Endothelial cell of umbilical vein (primary cell): ENCODE measurements around the gene PKNOX2. TPM values are rescaled to one million over a fixed set of nuclear protein-coding genes. Genes with fewer than 3 reads are reported as not detected.

Experiments used
- BruUV-seq: library from RNA; stranded (reverse); fragments of 400-500 nt; replicated peaks from 2 replicates; lab custom pipeline; 2021; lab: Mats Ljungman, UMichigan
- CTCF ChIA-PET: fragments of 300-600, 350-600 bp; sonication (Branson Sonifier 250); formaldehyde crosslinking; loops from one replicate; lab custom pipeline; 2021; ENCODE audit warnings: antibody characterized with exemption, inconsistent platforms; lab: Charles Lee
- POLR2A ChIA-PET: fragments of 300-600, 350-600 bp; sonication (Branson Sonifier 250); formaldehyde crosslinking; loops from one replicate; lab custom pipeline; 2021; ENCODE audit warnings: antibody characterized with exemption, inconsistent platforms; lab: Charles Lee
- DNase-seq: peaks from one replicate; pipeline ENCODE4 v3.0.0-alpha.2; 2011; ENCODE audit warnings: low read depth, low spot score
- FAIRE-seq: peaks from 2 replicates; lab custom pipeline; 2011; peaks lifted over from hg19 to GRCh38; lab: Jason Lieb, UNC
- H2AFZ ChIP-seq: 2 replicates; pipeline ENCODE4 v1.6.0; 2012; ENCODE audit warnings: low read depth, low read length, control low read depth, inconsistent platforms
- H3K27ac ChIP-seq: 2 replicates; pipeline ENCODE4 v1.5.1; 2011; ENCODE audit warnings: low read depth, mild to moderate bottlenecking, control low read depth, low read length, moderate library complexity; ENCODE audit not compliant: insufficient read depth
- H3K27me3 ChIP-seq, 2 experiments: 2 replicates each; pipeline versions ENCODE4 v1.6.0 to v1.6.1; 2011; ENCODE audit warnings: low read length in 2 of 2, mixed read lengths in 1 of 2; ENCODE audit not compliant: control insufficient read depth in 2 of 2, insufficient read depth in 2 of 2
- H3K36me3 ChIP-seq, 2 experiments: 2 replicates in 1 of 2; 3 replicates in 1 of 2; pipeline ENCODE4 v1.5.1; 2011; ENCODE audit warnings: low read length in 2 of 2, mild to moderate bottlenecking in 1 of 2, moderate library complexity in 1 of 2; ENCODE audit not compliant: control insufficient read depth in 2 of 2, insufficient read depth in 2 of 2; ENCODE audit errors: extremely low read depth in 1 of 2
- H3K4me1 ChIP-seq: 3 replicates; pipeline ENCODE4 v1.5.1; 2011; ENCODE audit warnings: mild to moderate bottlenecking, low read length; ENCODE audit not compliant: control insufficient read depth, insufficient read depth; ENCODE audit errors: extremely low read depth
- H3K4me2 ChIP-seq: 2 replicates; pipeline ENCODE4 v1.6.1; 2011; ENCODE audit warnings: low read length, control low read depth, mixed read lengths; ENCODE audit not compliant: insufficient read depth
- H3K4me3 ChIP-seq, 3 experiments: fragments of 200-600 bp in 1 of 3; sonication (generic), shearing (Covaris generic) in 1 of 3; replicated peaks in 1 of 3; 2 replicates each; pipeline ENCODE4 v1.5.1; 2011 to 2016; ENCODE audit warnings: control low read depth in 3 of 3, low read length in 3 of 3, mild to moderate bottlenecking in 2 of 3, inconsistent platforms in 1 of 3, low read depth in 1 of 3, moderate library complexity in 1 of 3; ENCODE audit not compliant: insufficient read depth in 1 of 3
- H3K79me2 ChIP-seq: 2 replicates; pipeline ENCODE4 v1.6.0; 2012; ENCODE audit warnings: low read length, inconsistent platforms; ENCODE audit not compliant: control insufficient read depth, insufficient read depth
- H3K9ac ChIP-seq: replicated peaks from 2 replicates; pipeline ENCODE3; 2011; ENCODE audit warnings: low read length, control low read depth; ENCODE audit not compliant: insufficient read depth; ENCODE audit errors: extremely low read depth
- H3K9me1 ChIP-seq: replicated peaks from 3 replicates; pipeline ENCODE4 v1.6.0; 2011; ENCODE audit warnings: mild to moderate bottlenecking, low read length; ENCODE audit not compliant: control insufficient read depth, insufficient read depth; ENCODE audit errors: extremely low read depth
- H3K9me3 ChIP-seq: replicated peaks from 2 replicates; pipeline ENCODE4 v1.5.1; 2012; ENCODE audit warnings: low read length, inconsistent platforms; ENCODE audit not compliant: control insufficient read depth, insufficient read depth
- H4K20me1 ChIP-seq: replicated peaks from 2 replicates; pipeline ENCODE3; 2011; ENCODE audit warnings: mild to moderate bottlenecking, low read length; ENCODE audit not compliant: control insufficient read depth, insufficient read depth; ENCODE audit errors: extremely low read depth
- CTCF ChIP-seq, 2 donors: IDR thresholded peaks; 1 replicate in 1 of 2; 2 replicates in 1 of 2; pipeline ENCODE4 v1.5.1; 2011; ENCODE audit warnings: low read length in 2 of 2, mild to moderate bottlenecking in 2 of 2, moderate library complexity in 2 of 2, control low read depth in 1 of 2, inconsistent platforms in 1 of 2, low read depth in 1 of 2; ENCODE audit not compliant: insufficient read depth in 1 of 2; ENCODE audit errors: extremely low read depth in 1 of 2
- JUN ChIP-seq: IDR thresholded peaks from 2 replicates; pipeline ENCODE4 v1.6.1; 2011; ENCODE audit warnings: borderline replicate concordance, low read depth; ENCODE audit not compliant: insufficient read length, insufficient read depth
- MYC ChIP-seq: IDR thresholded peaks from one replicate; pipeline ENCODE4 v1.6.1; 2011; ENCODE audit warnings: mild to moderate bottlenecking, low read depth, low read length
- POLR2A ChIP-seq: IDR thresholded peaks from 2 replicates; pipeline ENCODE4 v1.6.1; 2012; ENCODE audit warnings: low read depth, mild to moderate bottlenecking, control low read depth, low read length
- dilution Hi-C: fragments of 300-500 bp; cut with MboI; formaldehyde crosslinking; loops from one replicate; pipeline ENCODE4 v1.15.0; 2019; ENCODE audit warnings: low sequenced_read_pairs; ENCODE audit not compliant: extremely low pct_ligation_motif_present
- intact Hi-C: fragments of 100-400 bp; cut with micrococcal nuclease; formaldehyde crosslinking; loops from one replicate; pipeline ENCODE4 v1.10.0; 2022
- polyA plus RNA-seq, 4 experiments: library from polyadenylated mRNA; depleted of rRNA in 3 of 4; stranded (reverse) in 3 of 4; unstranded in 1 of 4; fragments of >200 nt; gene quantifications; 2 replicates each; pipeline versions ENCODE4 v1.2.1 to v1.2.3, GENCODE V29; 2011 to 2012; ENCODE audit warnings: missing spikeins in 1 of 4
- total RNA-seq: library from RNA; stranded (reverse); gene quantifications from 2 replicates; pipeline ENCODE4 v1.2.3, GENCODE V29; 2021

Gene PKNOX2
- total and polyA plus RNA-seq, 2 donors (not counting 3 experiments of a cell fraction or from before 2014, with no cell fraction given), result 0.11 to 0.91 TPM

- Histone ChIP-seq H3K9me1 (no peaks in the 10 kb centered on the region), H3K4me1 (peaks cover 11% of the 10 kb centered on the region), H3K4me3 (no peak overlapping the region), H3K27ac (no peak overlapping the region), H3K79me2 (no peaks in the 10 kb centered on the region), H3K27me3 (peaks cover 3 to 9% of the 10 kb centered on the region in 2 experiments), H3K4me2 (no peak overlapping the region), H3K36me3 (no peaks in the 10 kb centered on the region), H2AFZ (no peak overlapping the region), H3K9me3 (no peaks in the 10 kb centered on the region), H3K9ac (no peak overlapping the region), H4K20me1 (no peaks in the 10 kb centered on the region)
- CTCF ChIA-PET, result interaction anchor here (1.5 to 1.8 kb wide), 2 partner anchors 9 to 12 kb away, joined by 3 to 7 read pairs; no protein-coding TSS in a partner anchor
- intact Hi-C loops (loop anchor here (1.0 kb wide), 1 partner anchor 12 kb away; no protein-coding TSS in a partner anchor), dilution Hi-C loops (no loop called here)
- FAIRE-seq, result no peak
- no peak for DNase-seq
- TF ChIP-seq CTCF (IDR thresholded peaks at IDR 0.05; ENCODE audit: extremely low read depth in 1 of 2, insufficient read depth in 1 of 2, low read depth in 1 of 2, low read length in 2 of 2), result no peak
- TF ChIP-seq POLR2A, result no peak
- TF ChIP-seq JUN, result no peak
- no peak for TF ChIP-seq MYC
- POLR2A ChIA-PET, result interaction anchor here (1.1 kb wide), 1 partner anchor 12 kb away, joined by 3 read pairs; no protein-coding TSS in a partner anchor
- no TSS peak for BruUV-seq
These were observed 148.3 kb downstream of the PKNOX2 start for GRCh38 chr11:125312812-125313211.
